Pancreas (tissue), 10 donors: Measurements from ENCODE around the gene MPP3. TPM values are rescaled to one million over a fixed set of nuclear protein-coding genes. Genes with fewer than 3 reads are reported as not detected.
A peak's percentile ranks its signal among the peaks of the same experiment; 100 is the strongest.

Source experiments
- ATAC-seq, 4 donors: fragments of 200-7000 bp; cut with Tn5 transposase; one replicate each; pipeline versions ENCODE4 v1.8.0 to v1.9.1; 2020; ENCODE audit warnings: mild to moderate bottlenecking in 4 of 4, moderate library complexity in 4 of 4
- DNase-seq, 6 donors: peaks; one replicate each; pipeline ENCODE4 v3.0.0-alpha.2; 2020
- FAIRE-seq: peaks from 2 replicates; lab custom pipeline; 2012; peaks lifted over from hg19 to GRCh38; lab: Jason Lieb, UNC
- H3K27ac ChIP-seq, 4 donors: fragments of 200-600 bp; sonication (generic); 1 replicate in 3 of 4; 2 replicates in 1 of 4; pipeline versions ENCODE4 v1.5.0 to v1.8.0; 2020
- H3K27me3 ChIP-seq, 4 donors: fragments of 200-600 bp; one replicate each; pipeline ENCODE4 v1.8.0; 2021
- H3K36me3 ChIP-seq, 3 donors: fragments of 200-600 bp; sonication (generic) in 1 of 3; one replicate each; pipeline versions ENCODE4 v1.5.0 to v1.8.0; 2020 to 2021
- H3K4me1 ChIP-seq, 3 donors: fragments of 200-600 bp; one replicate each; pipeline ENCODE4 v1.8.0; 2021
- H3K4me3 ChIP-seq, 4 donors: fragments of 200-600 bp; sonication (generic) in 2 of 4; one replicate each; pipeline versions ENCODE4 v1.5.0 to v1.8.0; 2020 to 2021
- H3K9me3 ChIP-seq, 4 donors: fragments of 200-600 bp; one replicate each; pipeline ENCODE4 v1.8.0; 2021
- WGBS, 2 donors: extraction: QIAGEN DNeasy Blood & Tissue Kit; methylation state at CpG; one replicate each; pipeline ENCODE4 v1.1.7; 2013; 5-methylcytosine and 5-hydroxymethylcytosine counted together
- intact Hi-C, 3 donors: fragments of 100-400 bp; cut with DNase I; formaldehyde crosslinking; loops; one replicate each; pipeline versions ENCODE4 v1.11.1 to v1.14.2; 2022
- polyA plus RNA-seq, 2 donors: library from polyadenylated mRNA; stranded (reverse); fragments of 200-250 nt; gene quantifications; one replicate each; pipeline ENCODE4 v1.2.3, GENCODE V29; 2013
- total RNA-seq, 6 donors: library from RNA; stranded (reverse); fragmentation: NEBNext Ultra II Directional in 4 of 6; extraction: Animal tissue kit (Norgen Biotek cat#: 25700) in 4 of 6; gene quantifications; one replicate each; pipeline versions ENCODE4 v1.2.1 to v1.2.4, GENCODE V29; 2021 to 2023
- TF ChIP-seq, protein P1 (sequence below), 4 donors: fragments of 200-600 bp; sonication (generic) in 3 of 4; IDR thresholded peaks; one replicate each; pipeline versions ENCODE4 v1.5.0 to v1.8.0; 2021; ENCODE audit warnings: antibody characterized with exemption in 4 of 4
- donor health status: healthy with polysubstance abuse.
- donor health status: DM: no; HTN: no; CAD: no; lungs with moderate emphysema.
- donor health status: DM: no; HTN: no; CAD: no.
- donor health status: control.
- donor health status: control.
- donor health status: Bipolar disorder and iron deficiency.
- donor health status: DM: yes; HTN: yes; CAD: no.
- donor health status: DM: no; HTN: no; CAD: no.
- donor health status: DM: no; HTN: no; CAD: no.
- donor health status: DM: yes; HTN: yes; CAD: no.

Gene MPP3
- total and polyA plus RNA-seq, 8 donors = 3.4 to 42.5 (median 6.1) TPM

DNA sequence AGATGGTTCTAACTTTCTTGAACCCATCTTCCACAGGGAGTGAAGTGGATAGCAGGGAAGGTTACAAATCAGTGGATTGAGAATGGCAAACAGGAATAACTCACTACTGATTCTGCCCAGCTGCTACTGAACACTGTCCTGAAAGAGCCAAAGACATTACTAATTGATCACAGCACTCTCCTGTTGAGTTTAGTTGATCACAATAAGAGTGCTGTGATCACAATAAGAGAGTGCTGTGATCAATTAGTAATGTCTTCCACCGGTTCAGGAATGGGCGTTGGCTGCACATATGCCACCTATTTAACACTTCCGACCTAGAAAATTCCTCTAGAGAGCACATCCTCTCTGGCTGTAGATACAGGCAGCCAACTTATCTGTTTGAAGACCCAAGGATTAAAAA, 41.4 kb downstream of the MPP3 start:
- peak in 1 of 6 donors; percentile 45 for DNase-seq
- Histone ChIP-seq H3K36me3 (no peaks in the 10 kb centered on the region), H3K27me3 (no peaks in the 10 kb centered on the region), H3K4me1 (no peaks in the 10 kb centered on the region), H3K4me3 (no peak overlapping the region), H3K9me3 (no peaks in the 10 kb centered on the region), H3K27ac (no peak overlapping the region)
- TF ChIP-seq, protein P1, sequence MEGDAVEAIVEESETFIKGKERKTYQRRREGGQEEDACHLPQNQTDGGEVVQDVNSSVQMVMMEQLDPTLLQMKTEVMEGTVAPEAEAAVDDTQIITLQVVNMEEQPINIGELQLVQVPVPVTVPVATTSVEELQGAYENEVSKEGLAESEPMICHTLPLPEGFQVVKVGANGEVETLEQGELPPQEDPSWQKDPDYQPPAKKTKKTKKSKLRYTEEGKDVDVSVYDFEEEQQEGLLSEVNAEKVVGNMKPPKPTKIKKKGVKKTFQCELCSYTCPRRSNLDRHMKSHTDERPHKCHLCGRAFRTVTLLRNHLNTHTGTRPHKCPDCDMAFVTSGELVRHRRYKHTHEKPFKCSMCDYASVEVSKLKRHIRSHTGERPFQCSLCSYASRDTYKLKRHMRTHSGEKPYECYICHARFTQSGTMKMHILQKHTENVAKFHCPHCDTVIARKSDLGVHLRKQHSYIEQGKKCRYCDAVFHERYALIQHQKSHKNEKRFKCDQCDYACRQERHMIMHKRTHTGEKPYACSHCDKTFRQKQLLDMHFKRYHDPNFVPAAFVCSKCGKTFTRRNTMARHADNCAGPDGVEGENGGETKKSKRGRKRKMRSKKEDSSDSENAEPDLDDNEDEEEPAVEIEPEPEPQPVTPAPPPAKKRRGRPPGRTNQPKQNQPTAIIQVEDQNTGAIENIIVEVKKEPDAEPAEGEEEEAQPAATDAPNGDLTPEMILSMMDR (IDR thresholded peaks at IDR 0.05) = no peak
- FAIRE-seq = no peak
- WGBS, 2 donors = 4% methylated on average over 3 of the region's 3 CpGs
- ATAC-seq = peak; percentile 90 to 99 (median 98)
- intact Hi-C loops = no loop called here

DNA sequence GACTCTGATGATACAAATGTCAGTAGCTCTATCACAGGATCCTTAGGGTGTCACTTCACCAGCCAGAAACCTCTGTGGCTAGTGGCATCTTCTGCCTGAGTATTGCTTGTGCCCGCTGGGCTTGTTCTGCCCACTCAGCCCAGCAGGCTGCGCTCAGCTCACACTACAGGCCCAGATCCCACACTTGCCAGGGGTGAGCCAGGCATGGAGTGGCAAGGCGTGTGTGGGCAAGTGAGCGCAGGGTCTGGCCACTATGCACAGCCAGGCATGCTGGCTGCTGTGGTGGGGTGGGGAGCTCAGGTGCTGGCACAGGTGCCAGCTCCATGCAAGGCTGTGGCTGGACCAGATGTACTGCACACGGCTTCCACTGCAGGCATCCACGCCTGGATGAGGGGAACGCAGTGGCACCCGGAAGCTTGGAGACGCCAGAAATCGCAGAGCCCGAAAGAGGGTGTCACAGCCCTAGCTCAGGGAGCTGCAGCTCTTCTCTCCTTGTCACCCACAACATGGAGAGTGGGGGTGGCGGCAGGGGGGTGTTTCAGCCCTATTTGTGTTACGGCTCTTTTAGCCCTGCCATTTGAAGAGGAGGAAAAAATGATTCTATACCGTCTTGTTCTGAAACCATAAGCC, 42.5 kb downstream of the MPP3 start:
- TF ChIP-seq, protein P1 (IDR thresholded peaks at IDR 0.05) = no peak
- Histone ChIP-seq H3K4me3 (no peak overlapping the region), H3K27ac (no peak overlapping the region), H3K9me3 (no peaks in the 10 kb centered on the region), H3K36me3 (no peaks in the 10 kb centered on the region), H3K27me3 (no peaks in the 10 kb centered on the region), H3K4me1 (no peaks in the 10 kb centered on the region)
- FAIRE-seq (no peak), DNase-seq (no peak), ATAC-seq (peak in 1 of 4 donors; percentile 49)
- intact Hi-C loops = no loop called here
- WGBS, 2 donors = 83 to 92% methylated on average over 14 of the region's 14 CpGs

DNA sequence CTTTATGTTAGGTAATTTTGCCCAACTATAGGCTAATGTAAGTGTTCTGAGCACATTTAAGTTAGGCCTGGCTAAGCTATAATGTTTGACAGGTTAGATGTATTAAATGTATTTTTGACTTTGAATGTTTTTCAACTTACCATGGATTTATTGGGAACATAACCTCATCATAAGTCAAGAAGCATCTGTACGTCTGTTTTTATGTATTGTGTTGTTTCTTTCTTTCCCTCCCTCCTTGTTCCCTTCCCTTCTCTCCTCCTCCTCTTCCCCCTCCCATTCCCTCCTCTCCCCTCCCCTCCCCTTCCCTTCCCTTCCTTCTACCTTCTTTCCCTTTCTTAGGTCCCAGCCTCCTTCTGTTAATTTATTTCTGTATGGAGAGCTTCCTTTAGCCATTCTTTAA, 43.5 kb downstream of the MPP3 start:
- no peaks in the 10 kb centered on the region for H3K27me3 ChIP-seq
- no peak for FAIRE-seq
- no peak overlapping the region for H3K27ac ChIP-seq
- no peaks in the 10 kb centered on the region for H3K36me3 ChIP-seq
- no peak overlapping the region for H3K4me3 ChIP-seq
- 81 to 89% methylated on average over 1 of the region's 1 CpG for WGBS, 2 donors
- no peaks in the 10 kb centered on the region for H3K4me1 ChIP-seq
- TF ChIP-seq, protein P1 (IDR thresholded peaks at IDR 0.05) = no peak
- intact Hi-C loops = no loop called here
- DNase-seq = no peak
- no peaks in the 10 kb centered on the region for H3K9me3 ChIP-seq
- ATAC-seq = no peak

DNA sequence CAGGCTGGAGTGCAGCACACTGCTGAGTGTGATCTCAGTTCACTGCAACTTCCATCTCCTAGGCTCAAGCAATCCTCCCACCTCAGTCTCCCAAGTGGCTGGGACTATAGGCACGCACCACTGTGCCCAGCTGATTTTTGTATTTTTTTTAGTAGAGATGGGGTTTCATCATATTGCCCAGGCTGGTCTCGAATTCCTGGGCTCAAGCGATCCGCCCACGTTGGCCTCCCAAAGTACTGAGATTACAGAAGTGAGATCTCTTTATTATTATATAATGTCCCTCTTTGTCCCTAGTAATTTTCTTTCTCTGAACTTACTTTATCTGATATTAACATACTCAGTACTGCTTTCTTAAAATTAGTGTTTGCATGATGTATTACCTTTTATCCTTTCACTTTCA, 44.4 kb downstream of the MPP3 start:
- TF ChIP-seq, protein P1 (IDR thresholded peaks at IDR 0.05) = no peak
- no peak for ATAC-seq
- no peak for FAIRE-seq
- Histone ChIP-seq H3K4me1 (no peaks in the 10 kb centered on the region), H3K9me3 (no peaks in the 10 kb centered on the region), H3K36me3 (no peaks in the 10 kb centered on the region), H3K27ac (no peak overlapping the region), H3K4me3 (no peak overlapping the region), H3K27me3 (no peaks in the 10 kb centered on the region)
- no peak for DNase-seq
- 73 to 91% methylated on average over 5 of the region's 5 CpGs for WGBS, 2 donors
- intact Hi-C loops = no loop called here

DNA sequence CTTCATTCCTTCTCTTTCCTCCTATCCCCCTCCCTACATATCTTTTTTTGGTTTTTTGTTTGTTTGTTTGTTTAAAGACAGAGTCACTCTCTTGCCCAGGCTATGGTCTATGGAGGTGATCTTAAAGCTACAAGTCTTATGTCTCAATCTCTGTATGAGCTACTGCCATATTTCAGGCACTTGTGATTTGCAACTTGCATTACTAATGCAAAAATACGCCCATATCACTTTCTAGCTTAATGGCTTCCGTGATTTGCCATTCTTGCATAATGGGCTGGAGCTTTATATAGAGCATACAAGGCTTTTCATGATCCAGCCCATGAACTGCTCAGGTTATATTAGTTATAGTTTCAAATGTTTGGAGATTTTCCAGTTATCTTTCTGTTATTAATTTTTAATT, 45.2 kb downstream of the MPP3 start:
- H3K4me3 ChIP-seq = no peak overlapping the region
- no peaks in the 10 kb centered on the region for H3K36me3 ChIP-seq
- no peak for DNase-seq
- no peak for ATAC-seq
- TF ChIP-seq, protein P1 (IDR thresholded peaks at IDR 0.05) = no peak
- H3K4me1 ChIP-seq = no peaks in the 10 kb centered on the region
- no peaks in the 10 kb centered on the region for H3K27me3 ChIP-seq
- H3K27ac ChIP-seq = no peak overlapping the region
- 75 to 78% methylated on average over 2 of the region's 2 CpGs for WGBS, 2 donors
- intact Hi-C loops = no loop called here
- H3K9me3 ChIP-seq = no peaks in the 10 kb centered on the region
- FAIRE-seq = no peak
